Suprapubic skin (tissue), 4 donors: ENCODE results near the gene ZC3H4. TPM values are rescaled to one million over a fixed set of nuclear protein-coding genes. Genes with fewer than 3 reads are reported as not detected.

Experiments
- DNase-seq, 2 donors: peaks; one replicate each; pipeline ENCODE4 v3.0.0-alpha.2; 2019; ENCODE audit warnings: low spot score in 2 of 2
- H3K27ac ChIP-seq: fragments of 200-600 bp; sonication (generic); one replicate; pipeline ENCODE4 v1.5.1; 2019
- H3K27me3 ChIP-seq: fragments of 200-600 bp; sonication (generic); one replicate; pipeline ENCODE4 v1.5.1; 2019
- H3K36me3 ChIP-seq: fragments of 200-600 bp; sonication (generic); one replicate; pipeline ENCODE4 v1.5.1; 2019
- H3K4me1 ChIP-seq: fragments of 200-600 bp; sonication (generic); one replicate; pipeline ENCODE4 v1.5.1; 2019
- H3K4me3 ChIP-seq: fragments of 200-600 bp; sonication (generic); one replicate; pipeline ENCODE4 v1.5.1; 2019; ENCODE audit warnings: mild to moderate bottlenecking
- H3K9me3 ChIP-seq: fragments of 200-600 bp; sonication (generic); one replicate; pipeline ENCODE4 v1.5.1; 2019
- CTCF ChIP-seq, 2 donors: fragments of 200-600 bp in 1 of 2; fragments of 450-650 bp in 1 of 2; sonication (generic) in 1 of 2; IDR thresholded peaks; one replicate each; pipeline ENCODE4 v1.5.1; 2016 to 2019; ENCODE audit warnings: antibody characterized with exemption in 2 of 2, mild to moderate bottlenecking in 1 of 2, moderate library complexity in 1 of 2
- EP300 ChIP-seq: sonication (generic); formaldehyde crosslinking; IDR thresholded peaks from one replicate; pipeline ENCODE4 v1.6.1; 2017; ENCODE audit warnings: antibody characterized with exemption
- POLR2A ChIP-seq, 2 donors: fragments of 450-650 bp; IDR thresholded peaks; one replicate each; pipeline ENCODE4 v1.6.1; 2017; ENCODE audit warnings: antibody characterized with exemption in 2 of 2, mild to moderate bottlenecking in 2 of 2, moderate library complexity in 2 of 2
- POLR2AphosphoS5 ChIP-seq, 3 donors: sonication (generic); formaldehyde crosslinking; IDR thresholded peaks; one replicate each; pipeline ENCODE4 v1.6.1; 2017; ENCODE audit warnings: antibody characterized with exemption in 3 of 3
- WGBS: methylation state at CpG from one replicate; pipeline ENCODE4 v1.1.5; 2018; 5-methylcytosine and 5-hydroxymethylcytosine counted together
- total RNA-seq, 4 donors: library from RNA; depleted of rRNA; stranded (reverse); fragments of >200 nt; gene quantifications; one replicate each; pipeline ENCODE4 v1.1.0, GENCODE V29; 2016

The ZC3H4 gene
- total RNA-seq, 4 donors from 2014 or later = 24.2 to 42.8 (median 31.7) TPM

- Histone ChIP-seq H3K9me3 (no peaks in the 10 kb centered on the region), H3K4me3 (no peak overlapping the region), H3K27ac (no peak overlapping the region), H3K27me3 (no peaks in the 10 kb centered on the region), H3K4me1 (peaks cover 17% of the 10 kb centered on the region), H3K36me3 (peaks cover 8% of the 10 kb centered on the region)
- 96% methylated on average over 31 of the region's 56 CpGs for WGBS
- DNase-seq = no peak
- TF ChIP-seq POLR2A (IDR thresholded peaks at IDR 0.05) (no peak), CTCF (IDR thresholded peaks at IDR 0.05) (no peak), EP300 (no peak), POLR2AphosphoS5 (IDR thresholded peaks at IDR 0.05) (no peak)
Measured at GRCh38 chr19:47044946-47045866, 68.4 kb downstream of the ZC3H4 start.

- Histone ChIP-seq H3K36me3 (peaks cover 5% of the 10 kb centered on the region), H3K4me3 (no peak overlapping the region), H3K27me3 (no peaks in the 10 kb centered on the region), H3K27ac (no peak overlapping the region), H3K4me1 (peaks cover 7% of the 10 kb centered on the region), H3K9me3 (no peaks in the 10 kb centered on the region)
- DNase-seq = no peak
- WGBS = 69% methylated on average over 8 of the region's 8 CpGs
- TF ChIP-seq POLR2AphosphoS5 (IDR thresholded peaks at IDR 0.05) (no peak), CTCF (IDR thresholded peaks at IDR 0.05) (no peak), EP300 (no peak), POLR2A (IDR thresholded peaks at IDR 0.05) (no peak)
Measured at GRCh38 chr19:47040869-47041268, 72.7 kb downstream of the ZC3H4 start.

- H3K27ac ChIP-seq = no peak overlapping the region
- 89% methylated on average over 15 of the region's 17 CpGs for whole genome bisulfite sequencing
- H3K4me1 ChIP-seq = peaks cover 19% of the 10 kb centered on the region
- no peaks in the 10 kb centered on the region for H3K9me3 ChIP-seq
- no peak for DNase-seq
- H3K36me3 ChIP-seq = no peaks in the 10 kb centered on the region
- H3K27me3 ChIP-seq = no peaks in the 10 kb centered on the region
- TF ChIP-seq POLR2AphosphoS5 (IDR thresholded peaks at IDR 0.05) = no peak
- TF ChIP-seq CTCF (IDR thresholded peaks at IDR 0.05) = no peak
- TF ChIP-seq EP300 = no peak
- no peak for TF ChIP-seq POLR2A (IDR thresholded peaks at IDR 0.05)
- no peak overlapping the region for H3K4me3 ChIP-seq
Measured at GRCh38 chr19:47039239-47039874, 74.2 kb downstream of the ZC3H4 start.

GRCh38 chr19:47037766-47038165, 75.8 kb downstream of the ZC3H4 start:
- 67% methylated on average over 1 of the region's 1 CpG for WGBS
- H3K4me1 ChIP-seq = peaks cover 19% of the 10 kb centered on the region
- DNase-seq = no peak
- TF ChIP-seq CTCF (IDR thresholded peaks at IDR 0.05) (no peak), POLR2AphosphoS5 (IDR thresholded peaks at IDR 0.05) (no peak), POLR2A (IDR thresholded peaks at IDR 0.05) (no peak)
- no peaks in the 10 kb centered on the region for H3K36me3 ChIP-seq
- no peak overlapping the region for H3K27ac ChIP-seq
- no peak overlapping the region for H3K4me3 ChIP-seq
- H3K27me3 ChIP-seq = no peaks in the 10 kb centered on the region
- no peaks in the 10 kb centered on the region for H3K9me3 ChIP-seq

- WGBS = 9% methylated on average over 26 of the region's 26 CpGs
- Histone ChIP-seq H3K27me3 (peaks cover 6% of the 10 kb centered on the region), H3K4me1 (peaks cover 19% of the 10 kb centered on the region), H3K36me3 (no peaks in the 10 kb centered on the region), H3K27ac (peak overlapping the region; percentile 76), H3K9me3 (no peaks in the 10 kb centered on the region), H3K4me3 (peak overlapping the region; percentile 43)
- TF ChIP-seq CTCF (IDR thresholded peaks at IDR 0.05) (no peak), POLR2A (IDR thresholded peaks at IDR 0.05) (no peak), EP300 (no peak), POLR2AphosphoS5 (IDR thresholded peaks at IDR 0.05) (no peak)
- DNase-seq = no peak
Measured at GRCh38 chr19:47036097-47036651, 77.4 kb downstream of the ZC3H4 start.
